ENCODE measurements around the gene SYNGAP1. TPM values are rescaled to one million over a fixed set of nuclear protein-coding genes. Genes with fewer than 3 reads are reported as not detected.

Gene SYNGAP1
- total and polyA plus RNA-seq, 9 of the 15 experiments (the other 6 are each of a cell fraction or from before 2014, with no cell fraction given) = 0.01 to 22.8 (median 3.2) TPM

- TF ChIP-seq OTX1 (CRISPR knock-in tag; IDR thresholded peaks at IDR 0.05) (no peak), KHSRP (IDR thresholded peaks at IDR 0.05) (no peak), ZBTB11 (CRISPR knock-in tag; IDR thresholded peaks at IDR 0.05) (peak in 1 of 3 experiments; percentile 45; a peak in 1 of 6 replicates), HMGXB4 (CRISPR knock-in tag; IDR thresholded peaks at IDR 0.05) (no peak), ZNF780A (CRISPR knock-in tag; IDR thresholded peaks at IDR 0.05) (no peak), LEF1 (IDR thresholded peaks at IDR 0.05) (peak; percentile 58), ZNF318 (IDR thresholded peaks at IDR 0.05; ENCODE audit: borderline replicate concordance in 1 of 2, low read depth in 1 of 2) (no peak), POLR2AphosphoS2 (IDR thresholded peaks at IDR 0.05; ENCODE audit: low read length) (no peak), RFX5 (IDR thresholded peaks at IDR 0.05; ENCODE audit: low read depth, low read length) (no peak), CXXC5 (CRISPR knock-in tag; IDR thresholded peaks at IDR 0.05) (0 out of 2 replicates have a peak, but pooled peaks have one; percentile 33), NBN (IDR thresholded peaks at IDR 0.05; ENCODE audit: low read depth) (peak; percentile 68; the same call in 1 of the 2 replicates), RB1 (IDR thresholded peaks at IDR 0.05; ENCODE audit: low read depth) (no peak)
- TF ChIP-seq, protein P1, sequence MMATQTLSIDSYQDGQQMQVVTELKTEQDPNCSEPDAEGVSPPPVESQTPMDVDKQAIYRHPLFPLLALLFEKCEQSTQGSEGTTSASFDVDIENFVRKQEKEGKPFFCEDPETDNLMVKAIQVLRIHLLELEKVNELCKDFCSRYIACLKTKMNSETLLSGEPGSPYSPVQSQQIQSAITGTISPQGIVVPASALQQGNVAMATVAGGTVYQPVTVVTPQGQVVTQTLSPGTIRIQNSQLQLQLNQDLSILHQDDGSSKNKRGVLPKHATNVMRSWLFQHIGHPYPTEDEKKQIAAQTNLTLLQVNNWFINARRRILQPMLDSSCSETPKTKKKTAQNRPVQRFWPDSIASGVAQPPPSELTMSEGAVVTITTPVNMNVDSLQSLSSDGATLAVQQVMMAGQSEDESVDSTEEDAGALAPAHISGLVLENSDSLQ (IDR thresholded peaks at IDR 0.05) = peak; percentile 64; the same call in 1 of the 2 replicates
These were observed 39.4 kb upstream of the SYNGAP1 start (continued) for GRCh38 chr6:33380272-33380981.
